Measurements from ENCODE around the gene NOC4L.
"Not testable (repeated sequence)": the region's sequence is repeated elsewhere in the genome, so short reads cannot be mapped to it uniquely, and the experiment has no call there.

Gene NOC4L

GRCh38 chr12:132182206-132182710, 38.0 kb downstream of the NOC4L start:
- DNase-seq (ENCODE audit: low read depth): no peak

- DNase-seq (ENCODE audit: low read depth): no peak
Measured at GRCh38 chr12:132182711-132183365, 38.6 kb downstream of the NOC4L start.

GRCh38 chr12:132185705-132186104, 41.4 kb downstream of the NOC4L start:
- no peak for DNase-seq (ENCODE audit: low read depth)

GRCh38 chr12:132186208-132186856, 42.1 kb downstream of the NOC4L start:
- DNase-seq (ENCODE audit: low read depth): no peak

- no peak for DNase-seq (ENCODE audit: low read depth)
Measured at GRCh38 chr12:132186857-132187620, 42.8 kb downstream of the NOC4L start.

GRCh38 chr12:132187646-132188450, 43.6 kb downstream of the NOC4L start:
- no peak for DNase-seq (ENCODE audit: low read depth)

- DNase-seq (ENCODE audit: low read depth): no peak
Measured at GRCh38 chr12:132188451-132188901, 44.2 kb downstream of the NOC4L start.

GRCh38 chr12:132188916-132189325, 44.7 kb downstream of the NOC4L start:
- no peak for DNase-seq (ENCODE audit: low read depth)

GRCh38 chr12:132189378-132190011, 45.2 kb downstream of the NOC4L start:
- DNase-seq (ENCODE audit: low read depth): peak; percentile 90

GRCh38 chr12:132190012-132190755, 45.9 kb downstream of the NOC4L start:
- no peak for DNase-seq (ENCODE audit: low read depth)

- no peak for DNase-seq (ENCODE audit: low read depth)
Measured at GRCh38 chr12:132190834-132191500, 46.7 kb downstream of the NOC4L start.

- DNase-seq (ENCODE audit: low read depth): no peak
Measured at GRCh38 chr12:132191715-132192553, 47.7 kb downstream of the NOC4L start.

- DNase-seq (ENCODE audit: low read depth): peak; percentile 40
Measured at GRCh38 chr12:132194056-132194455, 49.8 kb downstream of the NOC4L start.

GRCh38 chr12:132194556-132194955, 50.3 kb downstream of the NOC4L start:
- no peak for DNase-seq (ENCODE audit: low read depth)

- not testable (repeated sequence) for DNase-seq (ENCODE audit: low read depth)
Measured at GRCh38 chr12:132195242-132195641, 51.0 kb downstream of the NOC4L start.

GRCh38 chr12:132196038-132196872, 52.0 kb downstream of the NOC4L start:
- DNase-seq (ENCODE audit: low read depth): no peak

- DNase-seq (ENCODE audit: low read depth): no peak
Measured at GRCh38 chr12:132196873-132197390, 52.7 kb downstream of the NOC4L start.

All from ELR (cell line).